GM19351 (cell line): ENCODE data around the gene RIOK3.

Source experiments
- ATAC-seq: cut with Tn5 transposase; IDR thresholded peaks from one replicate; pipeline ENCODE4 v1.9.1; 2021; ENCODE audit warnings: mild to moderate bottlenecking, moderate library complexity; ENCODE audit not compliant: unreplicated experiment

Gene RIOK3

DNA sequence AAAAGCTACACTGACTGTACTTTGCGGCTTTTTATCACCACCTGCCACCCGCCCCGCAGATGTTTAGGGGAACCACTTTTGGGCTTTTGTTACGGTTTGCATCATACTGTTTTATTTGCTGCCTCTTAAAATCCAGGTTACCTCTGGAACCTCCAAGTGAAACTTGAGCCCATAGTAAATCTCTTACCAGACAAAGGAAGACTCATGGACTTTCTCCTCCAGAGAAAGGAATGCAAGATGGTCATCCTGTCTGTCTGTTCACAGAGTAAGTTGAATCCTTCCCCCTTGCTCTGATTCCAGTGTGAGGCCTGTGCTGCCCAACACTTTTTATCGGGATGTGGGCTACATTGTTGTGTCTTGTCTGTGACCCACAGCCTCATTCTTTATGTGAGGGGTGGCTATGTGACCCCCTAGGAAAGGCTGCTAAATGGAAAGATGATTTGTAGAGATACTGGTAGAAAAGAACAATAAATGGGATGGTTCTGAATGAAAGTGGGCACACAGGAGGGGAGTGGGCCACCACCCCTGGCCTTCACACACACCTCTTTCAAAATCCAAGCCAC, 73.5 kb downstream of the RIOK3 start:
- ATAC-seq: no peak

DNA sequence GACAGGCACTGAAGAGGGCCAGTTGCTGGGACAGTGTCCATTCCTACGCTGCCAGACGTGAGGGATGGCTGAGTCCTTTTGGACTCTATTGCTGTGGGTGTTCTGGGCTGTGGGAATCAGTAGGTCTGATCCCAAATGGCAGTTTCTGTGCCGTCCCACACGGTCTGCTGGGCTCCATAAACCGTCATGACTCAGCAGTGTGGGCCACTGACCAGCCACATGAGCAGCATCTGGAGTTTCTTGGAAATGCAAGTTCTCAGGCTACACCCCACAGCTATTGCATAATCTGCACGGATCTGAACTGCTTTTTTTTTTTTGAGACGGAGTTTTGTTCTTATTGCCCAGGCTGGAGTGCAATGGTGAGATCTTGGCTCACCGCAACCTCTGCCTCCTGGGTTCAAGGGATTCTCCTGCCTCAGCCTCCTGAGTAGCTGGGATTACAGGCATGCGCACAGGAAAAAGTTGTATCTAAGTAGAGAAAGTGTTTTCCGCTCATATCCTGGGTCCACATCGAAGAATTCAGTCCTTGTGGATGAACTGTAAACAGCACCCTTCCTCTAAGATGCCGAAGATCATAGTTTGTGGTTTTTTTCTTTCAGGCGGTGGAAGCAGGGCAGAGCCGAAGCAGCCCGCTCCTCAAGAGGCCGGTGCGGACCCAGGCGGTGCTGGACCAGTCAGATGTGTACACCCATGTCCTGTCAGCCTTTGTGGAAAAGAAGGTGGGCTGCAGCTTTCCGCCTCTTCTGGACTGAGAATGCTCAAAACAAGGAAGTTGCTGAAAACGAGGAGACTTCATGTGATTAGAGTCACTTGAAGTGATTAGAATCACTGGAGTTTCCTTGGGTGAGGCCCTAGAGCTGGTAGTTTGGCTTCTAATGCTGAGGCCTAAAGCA, 75.7 kb downstream of the RIOK3 start:
- no peak for ATAC-seq

DNA sequence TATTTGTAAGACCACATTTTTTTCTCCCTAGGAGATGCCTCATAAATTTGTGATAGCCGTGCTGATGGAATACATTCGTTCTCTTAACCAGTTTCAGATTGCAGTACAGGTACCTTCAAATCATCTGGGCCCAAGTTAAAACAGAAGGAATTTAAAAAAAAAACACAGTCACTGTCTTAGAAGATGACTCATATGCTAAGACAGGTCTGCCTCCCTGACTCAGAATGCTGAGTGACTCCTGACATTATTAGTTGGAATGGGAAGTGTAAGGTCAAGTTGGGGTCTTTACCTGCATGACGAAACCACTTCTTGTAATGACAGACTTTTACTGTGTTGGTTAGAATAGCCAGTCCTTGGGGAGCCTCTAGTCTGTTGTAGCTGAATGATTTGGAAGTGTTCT, 76.5 kb downstream of the RIOK3 start:
- no peak for ATAC-seq

DNA sequence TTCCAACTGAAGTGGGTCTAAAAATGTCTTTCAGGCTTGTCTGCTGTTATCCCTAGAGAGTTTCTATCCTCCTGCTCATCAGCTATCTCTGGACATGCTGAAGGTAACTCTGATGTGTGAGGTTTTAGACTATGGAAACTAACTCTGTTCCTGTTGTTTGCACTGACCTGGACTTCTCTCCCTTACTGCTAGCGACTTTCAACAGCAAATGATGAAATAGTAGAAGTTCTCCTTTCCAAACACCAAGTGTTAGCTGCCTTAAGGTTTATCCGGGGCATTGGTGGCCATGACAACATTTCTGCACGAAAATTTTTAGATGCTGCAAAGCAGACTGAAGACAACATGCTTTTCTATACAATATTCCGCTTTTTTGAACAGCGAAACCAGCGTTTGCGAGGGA, 77.1 kb downstream of the RIOK3 start:
- no peak for ATAC-seq

DNA sequence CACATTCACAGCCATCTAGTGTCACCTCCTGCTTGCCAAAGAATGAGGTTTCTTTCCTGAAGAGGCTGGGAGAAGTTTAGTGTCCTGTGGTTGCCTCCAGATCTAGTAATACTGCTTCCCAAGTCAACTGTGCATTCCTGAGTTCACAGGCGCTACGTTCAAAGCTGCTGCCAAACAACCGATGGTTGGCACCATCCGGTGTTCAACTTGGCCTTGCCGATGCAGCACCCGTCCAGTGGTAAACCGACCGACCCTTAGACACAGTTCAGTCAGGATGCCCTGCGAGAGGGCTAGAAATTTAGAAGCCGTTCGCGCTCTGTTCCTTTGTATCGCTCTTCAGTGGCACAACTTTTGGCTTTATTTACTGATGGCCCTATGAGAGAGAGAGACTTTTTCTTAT, 78.8 kb downstream of the RIOK3 start:
- no peak for ATAC-seq
